Activated CD8-positive, alpha-beta memory T cell treated with anti-CD3 and anti-CD28 coated beads for 1 hour (primary cell): ENCODE results near the gene MYO5B.

Experiments
- DNase-seq, 2 donors: peaks; one replicate each; pipeline ENCODE4 v3.0.0-alpha.2; 2020; ENCODE audit warnings: low read depth in 1 of 2; ENCODE audit errors: extremely low read depth in 1 of 2

Gene MYO5B

GRCh38 chr18:50075772-50076171, 119.2 kb downstream of the MYO5B start:
- DNase-seq, result no peak

- DNase-seq, result no peak
Measured at GRCh38 chr18:50074404-50074803, 120.5 kb downstream of the MYO5B start.

- DNase-seq, result no peak
Measured at GRCh38 chr18:50073319-50073718, 121.6 kb downstream of the MYO5B start.

GRCh38 chr18:50072146-50072545, 122.8 kb downstream of the MYO5B start:
- DNase-seq, result no peak

GRCh38 chr18:50071397-50071796, 123.5 kb downstream of the MYO5B start:
- no peak for DNase-seq

GRCh38 chr18:50069422-50069821, 125.5 kb downstream of the MYO5B start:
- DNase-seq, result no peak

GRCh38 chr18:50065527-50065926, 129.4 kb downstream of the MYO5B start:
- DNase-seq, result no peak

GRCh38 chr18:50065039-50065438, 129.9 kb downstream of the MYO5B start:
- no peak for DNase-seq

- DNase-seq, result no peak
Measured at GRCh38 chr18:50061876-50062517, 132.9 kb downstream of the MYO5B start.

GRCh38 chr18:50060822-50061221, 134.1 kb downstream of the MYO5B start:
- no peak for DNase-seq

GRCh38 chr18:50058731-50059130, 136.2 kb downstream of the MYO5B start:
- DNase-seq, result no peak

- no peak for DNase-seq
Measured at GRCh38 chr18:50057009-50057408, 137.9 kb downstream of the MYO5B start.

- DNase-seq, result no peak
Measured at GRCh38 chr18:50056185-50056584, 138.8 kb downstream of the MYO5B start.

- DNase-seq, result no peak
Measured at GRCh38 chr18:50055488-50055887, 139.5 kb downstream of the MYO5B start.

- DNase-seq, result no peak
Measured at GRCh38 chr18:50053111-50053510, 141.8 kb downstream of the MYO5B start.

GRCh38 chr18:50051288-50051687, 143.7 kb downstream of the MYO5B start:
- no peak for DNase-seq

GRCh38 chr18:50045126-50045525, 149.8 kb downstream of the MYO5B start:
- DNase-seq, result no peak

- DNase-seq, result no peak
Measured at GRCh38 chr18:50044402-50044801, 150.5 kb downstream of the MYO5B start.

- no peak for DNase-seq
Measured at GRCh38 chr18:50042611-50043010, 152.3 kb downstream of the MYO5B start.

GRCh38 chr18:50039746-50040145, 155.2 kb downstream of the MYO5B start:
- no peak for DNase-seq

- DNase-seq, result no peak
Measured at GRCh38 chr18:50038448-50038847, 156.5 kb downstream of the MYO5B start.

- no peak for DNase-seq
Measured at GRCh38 chr18:50034029-50034428, 160.9 kb downstream of the MYO5B start.

- DNase-seq, result no peak
Measured at GRCh38 chr18:50033004-50033403, 161.9 kb downstream of the MYO5B start.
